Ishikawa (cell line): ENCODE measurements around the gene AURKAIP1.

Experiments used
- CEBPB ChIP-seq: IDR thresholded peaks from 2 replicates; pipeline ENCODE4 v1.6.1; 2012
- REST ChIP-seq: IDR thresholded peaks from 2 replicates; pipeline ENCODE4 v1.6.1; 2012; ENCODE audit warnings: low read depth, mild to moderate bottlenecking
- USF1 ChIP-seq: IDR thresholded peaks from 2 replicates; pipeline ENCODE4 v1.6.1; 2012

- TF ChIP-seq REST (no peak), CEBPB (no peak), USF1 (no peak)
Observed at GRCh38 chr1:1381294-1381693, 6.3 kb upstream of the AURKAIP1 start.
